ENCODE data around the gene TMEM238. TPM values are rescaled to one million over a fixed set of nuclear protein-coding genes. Genes with fewer than 3 reads are reported as not detected.

Gene TMEM238
- total RNA-seq, 3 donors from 2014 or later = 31.4 to 84.2 (median 68.0) TPM

DNA sequence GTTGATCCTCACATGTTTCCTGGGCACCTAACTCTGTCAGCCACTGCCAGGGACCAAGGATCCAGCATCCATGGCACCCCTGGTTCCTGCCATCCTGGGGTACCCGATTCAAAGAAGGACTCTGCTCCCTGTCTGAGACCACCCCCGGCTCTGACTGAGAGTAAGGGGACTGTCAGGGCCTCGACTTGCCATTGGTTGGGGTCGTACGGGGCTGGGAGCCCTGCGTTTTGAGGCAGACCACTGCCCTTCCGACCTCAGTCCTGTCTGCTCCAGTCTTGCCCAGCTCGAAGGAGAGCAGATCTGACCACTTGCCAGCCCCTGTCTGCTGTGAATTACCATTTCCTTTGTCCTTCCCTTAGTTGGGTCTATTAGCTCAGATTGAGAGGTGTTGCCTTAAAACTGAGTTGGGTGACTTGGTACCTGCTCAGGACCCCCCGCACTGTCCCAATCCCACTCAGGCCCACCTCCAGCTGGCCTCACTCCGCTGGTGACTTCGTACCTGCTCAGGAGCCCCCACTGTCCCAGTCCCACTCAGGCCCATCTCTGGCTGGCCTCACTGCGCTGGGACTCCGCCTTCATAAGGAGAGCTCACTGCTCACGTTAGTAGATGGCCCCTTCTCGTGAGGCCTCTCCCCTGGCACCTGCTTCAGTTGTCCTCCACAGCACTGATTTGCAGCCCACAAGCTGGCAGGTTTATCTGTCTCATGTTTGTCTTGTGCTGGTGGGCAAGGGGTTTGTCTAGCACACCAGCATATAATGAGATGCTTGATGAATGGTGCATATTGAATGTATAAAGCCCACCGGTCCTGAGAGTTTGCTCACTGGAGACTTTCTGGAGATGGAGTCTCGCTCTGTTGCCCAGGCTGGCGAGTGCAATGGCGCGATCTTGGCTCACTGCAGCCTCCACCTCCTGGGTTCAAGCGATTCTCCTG, 5.6 kb upstream of the TMEM238 start:
- no peaks in the 10 kb centered on the region for H3K36me3 ChIP-seq (ENCODE audit: low read depth)

DNA sequence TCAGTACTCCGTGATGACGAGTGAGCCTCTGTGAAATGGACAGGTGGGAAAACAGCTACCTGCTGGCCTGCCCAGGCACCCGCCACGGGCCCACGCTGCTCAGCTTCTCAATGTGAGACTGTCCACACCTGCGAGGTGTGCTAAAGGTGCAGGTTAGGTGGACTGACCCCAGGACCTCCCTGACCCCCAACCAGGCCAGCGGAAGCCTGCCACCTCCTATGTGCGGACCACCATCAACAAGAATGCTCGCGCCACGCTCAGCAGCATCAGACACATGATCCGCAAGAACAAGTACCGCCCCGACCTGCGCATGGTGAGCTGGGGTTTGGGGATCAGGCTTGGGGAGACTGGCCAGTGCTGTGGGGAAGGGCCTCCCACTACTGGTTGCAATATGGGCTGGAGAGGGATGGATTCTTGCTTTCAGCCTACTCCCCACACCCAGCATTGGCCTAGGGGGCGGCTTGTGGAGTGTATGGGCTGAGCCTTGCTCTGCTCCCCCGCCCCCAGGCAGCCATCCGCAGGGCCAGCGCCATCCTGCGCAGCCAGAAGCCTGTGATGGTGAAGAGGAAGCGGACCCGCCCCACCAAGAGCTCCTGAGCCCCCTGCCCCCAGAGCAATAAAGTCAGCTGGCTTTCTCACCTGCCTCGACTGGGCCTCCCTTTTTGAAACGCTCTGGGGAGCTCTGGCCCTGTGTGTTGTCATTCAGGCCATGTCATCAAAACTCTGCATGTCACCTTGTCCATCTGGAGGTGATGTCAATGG, 3.8 kb upstream of the TMEM238 start:
- ATAC-seq (no peak), DNase-seq (no peak)
- Histone ChIP-seq H3K36me3 (ENCODE audit: low read depth) (no peaks in the 10 kb centered on the region), H3K9me3 (no peaks in the 10 kb centered on the region), H3K4me3 (no peak overlapping the region), H3K4me1 (ENCODE audit: low read depth) (peaks cover 39% of the 10 kb centered on the region)
- intact Hi-C loops (cut with DNase I, micrococcal nuclease) = loop anchor here (10.0 kb wide), 2 partner anchors 83 to 93 kb away; no protein-coding TSS in a partner anchor
- TF ChIP-seq CTCF (IDR thresholded peaks at IDR 0.05) = no peak

More for the DNA sequence above, 5.6 kb upstream of the TMEM238 start:
- intact Hi-C loops (cut with DNase I, micrococcal nuclease) = loop anchor here (10.0 kb wide), 2 partner anchors 85 to 95 kb away; no protein-coding TSS in a partner anchor
- no peak for ATAC-seq
- no peak for DNase-seq
- Histone ChIP-seq H3K9me3 (no peaks in the 10 kb centered on the region), H3K4me3 (no peak overlapping the region), H3K4me1 (ENCODE audit: low read depth) (peaks cover 29% of the 10 kb centered on the region)
- no peak for TF ChIP-seq CTCF (IDR thresholded peaks at IDR 0.05)

GRCh38 chr19:55386493-55386971, 2.4 kb upstream of the TMEM238 start:
- no peak for TF ChIP-seq CTCF (IDR thresholded peaks at IDR 0.05)
- H3K36me3 ChIP-seq (ENCODE audit: low read depth) = no peaks in the 10 kb centered on the region
- intact Hi-C loops (cut with DNase I, micrococcal nuclease) = loop anchor here (10.0 kb wide), 2 partner anchors 82 to 92 kb away; no protein-coding TSS in a partner anchor
- ATAC-seq = no peak
- peaks cover 42% of the 10 kb centered on the region for H3K4me1 ChIP-seq (ENCODE audit: low read depth)
- no peaks in the 10 kb centered on the region for H3K9me3 ChIP-seq
- peak overlapping the region; percentile 62 for H3K4me3 ChIP-seq
- DNase-seq = peak in 2 of 3 donors; percentile 31 to 53

DNA sequence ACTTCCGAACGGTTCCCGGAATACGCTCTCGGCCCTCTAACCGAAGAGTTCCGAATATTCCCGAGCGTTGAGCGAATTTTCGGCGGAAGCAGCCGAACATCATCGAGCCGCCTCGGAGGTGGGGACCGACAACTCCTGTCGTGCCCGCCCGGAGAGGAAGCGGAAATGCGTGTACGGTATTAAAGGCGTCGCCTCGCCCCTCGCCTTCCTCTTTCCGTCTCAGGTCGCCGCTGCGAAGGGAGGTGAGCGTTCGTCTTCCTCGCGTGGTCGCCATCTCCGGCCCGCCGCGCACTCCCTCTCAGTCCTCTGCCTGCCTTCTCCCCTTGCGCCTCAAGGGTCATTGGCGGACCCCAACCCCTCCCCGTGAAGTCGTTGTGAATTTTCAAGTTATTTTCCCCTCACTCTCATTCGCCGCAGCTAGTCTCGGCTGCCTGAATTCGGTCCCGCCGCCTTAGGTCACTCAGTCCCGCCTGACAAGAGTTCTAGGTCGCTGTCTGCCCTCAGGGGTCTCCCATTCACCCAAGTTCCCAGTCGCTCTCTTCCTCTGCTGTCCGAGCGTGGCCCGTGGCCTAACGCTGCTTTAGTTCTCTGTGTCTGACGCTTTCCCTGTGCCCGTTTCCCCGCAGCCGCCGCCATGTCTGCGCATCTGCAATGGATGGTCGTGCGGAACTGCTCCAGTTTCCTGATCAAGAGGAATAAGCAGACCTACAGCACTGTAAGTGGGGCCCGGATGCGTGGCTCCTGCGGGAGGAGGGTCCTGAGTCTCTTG, 1.8 kb upstream of the TMEM238 start, which contains the start of gene RPL28:
TSS of gene RPL28 (plus strand) at position 209 of the 769 bp plus-strand sequence. CDS start at position 635, 426 bp downstream.
- intact Hi-C loops (cut with DNase I, micrococcal nuclease) = loop anchor here (10.0 kb wide), 2 partner anchors 81 to 91 kb away; no protein-coding TSS in a partner anchor
- ATAC-seq (peak; percentile 85), DNase-seq (peak; percentile 99 to 100 (median 99))
- peaks cover 42% of the 10 kb centered on the region for H3K4me1 ChIP-seq (ENCODE audit: low read depth)
- peak within 1 kb of the TSS; percentile 62 for H3K4me3 ChIP-seq
- H3K36me3 ChIP-seq (ENCODE audit: low read depth) = no peaks in the 10 kb centered on the region
- no peak for TF ChIP-seq CTCF (IDR thresholded peaks at IDR 0.05)
- no peaks in the 10 kb centered on the region for H3K9me3 ChIP-seq
